PC-3 (cell line): Measurements from ENCODE around the gene PFKL.

ENCODE experiments used
- EZH2 ChIP-seq: fragments of 300-600 bp; sonication (generic); IDR thresholded peaks from one replicate; pipeline ENCODE4 v1.6.1; 2017; ENCODE audit warnings: antibody characterized with exemption, mild to moderate bottlenecking, low read length; ENCODE audit not compliant: unreplicated experiment
- TF ChIP-seq, protein P1 (sequence below): fragments of 300-600 bp; sonication (generic); conservative IDR thresholded peaks from 2 replicates; pipeline ENCODE4 v1.5.1; 2017; ENCODE audit warnings: antibody characterized with exemption, low read depth, mild to moderate bottlenecking, low read length

DNA sequence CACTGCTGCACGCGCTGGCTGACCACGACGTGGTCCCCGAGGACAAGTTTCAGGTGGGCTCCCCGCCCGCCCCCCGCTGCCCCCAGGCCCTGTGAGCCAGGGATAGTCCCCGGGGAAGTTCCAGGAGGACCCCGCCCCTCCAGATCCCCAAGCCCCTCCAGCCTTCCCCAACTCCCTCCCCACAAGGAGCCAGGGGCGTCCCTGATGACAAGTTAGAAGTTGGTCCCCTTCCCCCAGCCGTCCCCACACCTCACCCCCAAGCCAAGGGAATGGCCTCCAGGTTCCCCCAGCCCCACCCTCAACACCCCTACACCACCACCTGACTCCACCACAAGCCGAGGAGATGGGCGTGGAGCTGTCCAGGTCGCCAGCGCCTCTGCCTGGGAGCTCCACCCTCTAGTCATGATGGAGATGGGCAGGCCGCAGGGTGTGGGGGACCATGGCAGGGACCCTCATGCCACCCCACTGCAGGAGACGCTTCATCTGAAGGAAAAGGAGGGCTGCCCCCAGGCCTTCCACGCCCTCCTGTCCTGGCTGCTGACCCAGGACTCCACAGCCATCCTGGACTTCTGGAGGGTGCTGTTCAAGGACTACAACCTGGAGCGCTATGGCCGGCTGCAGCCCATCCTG, 13.7 kb upstream of the PFKL start:
- TF ChIP-seq, protein P1, sequence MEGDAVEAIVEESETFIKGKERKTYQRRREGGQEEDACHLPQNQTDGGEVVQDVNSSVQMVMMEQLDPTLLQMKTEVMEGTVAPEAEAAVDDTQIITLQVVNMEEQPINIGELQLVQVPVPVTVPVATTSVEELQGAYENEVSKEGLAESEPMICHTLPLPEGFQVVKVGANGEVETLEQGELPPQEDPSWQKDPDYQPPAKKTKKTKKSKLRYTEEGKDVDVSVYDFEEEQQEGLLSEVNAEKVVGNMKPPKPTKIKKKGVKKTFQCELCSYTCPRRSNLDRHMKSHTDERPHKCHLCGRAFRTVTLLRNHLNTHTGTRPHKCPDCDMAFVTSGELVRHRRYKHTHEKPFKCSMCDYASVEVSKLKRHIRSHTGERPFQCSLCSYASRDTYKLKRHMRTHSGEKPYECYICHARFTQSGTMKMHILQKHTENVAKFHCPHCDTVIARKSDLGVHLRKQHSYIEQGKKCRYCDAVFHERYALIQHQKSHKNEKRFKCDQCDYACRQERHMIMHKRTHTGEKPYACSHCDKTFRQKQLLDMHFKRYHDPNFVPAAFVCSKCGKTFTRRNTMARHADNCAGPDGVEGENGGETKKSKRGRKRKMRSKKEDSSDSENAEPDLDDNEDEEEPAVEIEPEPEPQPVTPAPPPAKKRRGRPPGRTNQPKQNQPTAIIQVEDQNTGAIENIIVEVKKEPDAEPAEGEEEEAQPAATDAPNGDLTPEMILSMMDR = no peak
- no peak for TF ChIP-seq EZH2
